HG03469 (cell line): ENCODE measurements around the gene BBIP1.

ENCODE experiments used
- ATAC-seq: cut with Tn5 transposase; IDR thresholded peaks from one replicate; pipeline ENCODE4 v1.9.1; 2021; ENCODE audit warnings: mild to moderate bottlenecking, moderate library complexity, moderate number of reproducible peaks; ENCODE audit not compliant: unreplicated experiment

Gene BBIP1

GRCh38 chr10:110885932-110886674 lies 32.9 kb downstream of the BBIP1 start:
- no peak for ATAC-seq

- ATAC-seq, result no peak
Measured at GRCh38 chr10:110883924-110884323, 35.1 kb downstream of the BBIP1 start.

- no peak for ATAC-seq
Measured at GRCh38 chr10:110881905-110882304, 37.1 kb downstream of the BBIP1 start.

GRCh38 chr10:110881247-110881646 lies 37.7 kb downstream of the BBIP1 start:
- ATAC-seq, result no peak

GRCh38 chr10:110880012-110880411 lies 39.0 kb downstream of the BBIP1 start:
- no peak for ATAC-seq

GRCh38 chr10:110876788-110877187 lies 42.2 kb downstream of the BBIP1 start:
- ATAC-seq, result no peak

- ATAC-seq, result no peak
Measured at GRCh38 chr10:110876000-110876399, 43.0 kb downstream of the BBIP1 start.

GRCh38 chr10:110873951-110874350 lies 45.0 kb downstream of the BBIP1 start:
- ATAC-seq, result no peak

- no peak for ATAC-seq
Measured at GRCh38 chr10:110872984-110873923, 45.7 kb downstream of the BBIP1 start.

- ATAC-seq, result no peak
Measured at GRCh38 chr10:110872145-110872983, 46.6 kb downstream of the BBIP1 start.

- peak; percentile 51 for ATAC-seq
Measured at GRCh38 chr10:110871298-110872084, 47.5 kb downstream of the BBIP1 start, which contains the start of gene PDCD4. TSS of gene PDCD4 (plus strand) at chr10:110871928. CDS start at chr10:110876028, 4,100 bp downstream.

- ATAC-seq, result no peak
Measured at GRCh38 chr10:110870823-110871297, 48.1 kb downstream of the BBIP1 start.

- ATAC-seq, result no peak
Measured at GRCh38 chr10:110868981-110869380, 50.0 kb downstream of the BBIP1 start.

GRCh38 chr10:110867807-110868465 lies 51.0 kb downstream of the BBIP1 start:
- ATAC-seq, result no peak

- peak; percentile 25 for ATAC-seq
Measured at GRCh38 chr10:110867011-110867806, 51.8 kb downstream of the BBIP1 start.

GRCh38 chr10:110865809-110866482 lies 53.0 kb downstream of the BBIP1 start:
- ATAC-seq, result no peak

- ATAC-seq, result no peak
Measured at GRCh38 chr10:110865186-110865808, 53.7 kb downstream of the BBIP1 start.
